Activated CD4-positive, alpha-beta T cell treated with anti-CD3 and anti-CD28 coated beads, Interleukin-2, amount 10 ng/mL, durations not matched to agents 7 days and 5 days (primary cell): ENCODE data around the gene ROMO1. TPM values are rescaled to one million over a fixed set of nuclear protein-coding genes. Genes with fewer than 3 reads are reported as not detected.

Source experiments
- CTCF ChIA-PET: fragments of 350-600 bp; sonication (Branson Sonifier 250); formaldehyde crosslinking; loops from one replicate; lab custom pipeline; 2021; ENCODE audit warnings: antibody characterized with exemption; lab: Charles Lee
- POLR2A ChIA-PET: fragments of 350-600 bp; sonication (Branson Sonifier 250); formaldehyde crosslinking; loops from one replicate; lab custom pipeline; 2021; ENCODE audit warnings: antibody characterized with exemption; lab: Charles Lee
- DNase-seq: peaks from one replicate; pipeline ENCODE4 v3.0.0-alpha.2; 2020
- H3K27ac Mint-ChIP-seq: one replicate; pipeline ENCODE4 v1.8.0; 2021; ENCODE audit warnings: mild to moderate bottlenecking, moderate library complexity, mixed read lengths
- H3K27me3 Mint-ChIP-seq: one replicate; pipeline ENCODE4 v1.8.0; 2021; ENCODE audit warnings: mixed read lengths
- H3K36me3 Mint-ChIP-seq: one replicate; pipeline ENCODE4 v1.8.0; 2021; ENCODE audit warnings: low read depth, mixed read lengths
- H3K4me1 Mint-ChIP-seq: one replicate; pipeline ENCODE4 v1.8.0; 2021; ENCODE audit warnings: mixed read lengths
- H3K4me3 Mint-ChIP-seq: one replicate; pipeline ENCODE4 v1.8.0; 2021; ENCODE audit warnings: mild to moderate bottlenecking, moderate library complexity, mixed read lengths
- H3K9me3 Mint-ChIP-seq: one replicate; pipeline ENCODE4 v1.8.0; 2021; ENCODE audit warnings: mixed read lengths
- total RNA-seq, 2 experiments: library from RNA; stranded (reverse); gene quantifications; one replicate each; pipeline ENCODE4 v1.2.3, GENCODE V29; 2021

The ROMO1 gene
- 100 to 1,000 TPM in 1 of 2 experiments, 10 to 100 TPM in 1; 55.0 to 103 TPM for total RNA-seq

DNA sequence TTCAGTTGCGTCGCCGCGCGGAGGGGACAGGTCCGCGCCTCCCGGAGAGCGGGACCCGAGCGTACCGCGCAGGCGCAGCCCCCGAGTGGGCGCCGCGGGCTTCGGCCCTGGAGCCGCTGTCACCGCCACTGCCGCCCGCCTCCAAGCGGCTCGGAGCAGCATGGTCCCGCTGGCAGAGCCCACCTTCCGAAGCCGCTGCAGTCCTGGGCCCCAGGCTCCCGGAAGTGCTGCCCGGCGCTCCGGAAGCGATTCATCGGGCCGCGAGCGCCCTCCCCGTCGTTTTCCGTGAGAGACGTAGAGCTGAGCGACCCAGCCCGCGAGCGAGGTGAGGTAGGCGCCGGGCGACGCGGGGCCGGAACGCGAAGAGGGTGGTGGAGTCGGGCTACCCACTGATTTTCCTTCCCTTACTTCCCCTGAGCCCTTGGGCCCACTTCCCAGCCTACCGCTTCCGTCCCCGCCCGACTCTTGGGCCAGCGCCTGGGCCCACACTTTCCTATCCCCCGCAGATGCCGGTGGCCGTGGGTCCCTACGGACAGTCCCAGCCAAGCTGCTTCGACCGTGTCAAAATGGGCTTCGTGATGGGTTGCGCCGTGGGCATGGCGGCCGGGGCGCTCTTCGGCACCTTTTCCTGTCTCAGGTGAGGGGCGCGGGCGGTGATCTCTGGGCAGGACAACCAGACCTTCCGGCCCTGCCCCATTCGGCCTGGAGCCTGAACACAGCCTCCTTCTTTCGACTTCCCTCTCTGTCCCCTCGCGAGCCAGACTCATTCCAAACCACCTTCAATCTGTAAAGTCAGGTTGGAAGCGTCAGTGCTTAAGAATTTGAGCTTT is at the start of gene ROMO1, which contains the start of gene NFS1:
Gene ROMO1 (plus strand): TSS at position 279 of the 830 bp plus-strand sequence. CDS start 228 bp downstream, at position 507.
Gene NFS1 (minus strand): TSS at position 226 of the 830 bp plus-strand sequence. CDS start 64 bp downstream, at position 162.
- H3K4me1 Mint-ChIP-seq, result peaks cover 47% of the 10 kb centered on the region

GRCh38 chr20:35650632-35651031 is 48.6 kb upstream of the ROMO1 start:
- no peak overlapping the region for H3K27ac Mint-ChIP-seq
- ChIA-PET POLR2A (no interaction called here), CTCF (no interaction called here)
- peaks cover 36% of the 10 kb centered on the region for H3K4me1 Mint-ChIP-seq
- H3K36me3 Mint-ChIP-seq, result peaks cover 38% of the 10 kb centered on the region
- no peak overlapping the region for H3K4me3 Mint-ChIP-seq
- no peak for DNase-seq
- H3K27me3 Mint-ChIP-seq, result no peaks in the 10 kb centered on the region
- no peaks in the 10 kb centered on the region for H3K9me3 Mint-ChIP-seq

More for the DNA sequence above, at the start of gene ROMO1, which contains the start of gene NFS1:
- no peaks in the 10 kb centered on the region for H3K9me3 Mint-ChIP-seq
- ChIA-PET POLR2A (no interaction called here), CTCF (interaction anchor here (1.1 to 2.2 kb wide), 4 partner anchors 10 to 255 kb away, joined by 3 to 7 read pairs (median 6); partner anchors contain the start of gene SCAND1)
- H3K4me3 Mint-ChIP-seq, result peak within 1 kb of the TSS; percentile 83
- H3K27ac Mint-ChIP-seq, result peak within 1 kb of the TSS; percentile 95
- peaks cover 44% of the 10 kb centered on the region for H3K36me3 Mint-ChIP-seq
- peak; percentile 88 for DNase-seq
- H3K27me3 Mint-ChIP-seq, result no peaks in the 10 kb centered on the region

DNA sequence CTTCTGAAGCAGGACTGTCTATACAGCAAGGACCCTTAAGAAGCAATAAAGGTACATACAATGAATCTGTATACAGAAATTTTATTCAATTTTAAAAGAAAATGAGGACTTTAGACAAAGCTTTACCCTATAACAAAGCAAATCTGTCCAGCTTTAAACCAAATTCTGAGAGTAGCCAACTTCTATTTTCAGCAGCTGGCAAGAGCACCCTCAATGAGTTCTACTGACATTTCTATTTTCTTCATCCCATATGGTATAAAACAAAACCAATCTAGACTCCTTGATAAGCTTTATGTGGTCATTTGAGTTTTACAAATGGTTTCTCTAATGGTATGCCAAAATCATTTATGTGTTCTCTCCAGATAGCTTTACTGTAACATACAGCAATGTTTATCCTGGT is 47.2 kb upstream of the ROMO1 start:
- peaks cover 37% of the 10 kb centered on the region for H3K36me3 Mint-ChIP-seq
- H3K9me3 Mint-ChIP-seq, result no peaks in the 10 kb centered on the region
- H3K27ac Mint-ChIP-seq, result no peak overlapping the region
- POLR2A ChIA-PET, result no interaction called here
- no peak for DNase-seq
- H3K4me1 Mint-ChIP-seq, result peaks cover 30% of the 10 kb centered on the region
- no peaks in the 10 kb centered on the region for H3K27me3 Mint-ChIP-seq
- no peak overlapping the region for H3K4me3 Mint-ChIP-seq
- CTCF ChIA-PET, result interaction anchor here (0.8 kb wide), 1 partner anchor 16 kb away, joined by 3 read pairs; no protein-coding TSS in a partner anchor

- no peak overlapping the region for H3K4me3 Mint-ChIP-seq
- H3K27me3 Mint-ChIP-seq, result no peaks in the 10 kb centered on the region
- H3K27ac Mint-ChIP-seq, result no peak overlapping the region
- ChIA-PET CTCF (interaction anchor here (1.7 kb wide), 1 partner anchor 22 kb away, joined by 5 read pairs; no protein-coding TSS in a partner anchor), POLR2A (no interaction called here)
- peaks cover 38% of the 10 kb centered on the region for H3K36me3 Mint-ChIP-seq
- DNase-seq, result no peak
- H3K9me3 Mint-ChIP-seq, result no peaks in the 10 kb centered on the region
- H3K4me1 Mint-ChIP-seq, result peaks cover 32% of the 10 kb centered on the region
Measured at GRCh38 chr20:35652641-35653429, 46.4 kb upstream of the ROMO1 start.

DNA sequence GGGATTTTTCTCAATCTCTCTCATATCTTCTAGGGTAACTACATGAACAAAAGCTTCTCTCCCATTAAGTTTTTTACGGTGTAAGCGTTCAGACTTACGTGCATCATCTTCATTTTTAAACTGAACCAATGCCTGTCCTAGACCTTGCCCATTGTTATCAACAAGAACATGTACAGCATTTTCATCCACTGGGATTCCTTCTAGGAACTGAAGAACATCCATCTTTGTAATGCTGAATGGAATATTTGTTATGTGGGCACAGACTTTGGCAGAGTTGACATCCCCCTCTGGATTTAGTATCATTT is 45.8 kb upstream of the ROMO1 start:
- peaks cover 38% of the 10 kb centered on the region for H3K36me3 Mint-ChIP-seq
- CTCF ChIA-PET, result interaction anchor here (1.7 kb wide), 1 partner anchor 23 kb away, joined by 5 read pairs; no protein-coding TSS in a partner anchor
- H3K27ac Mint-ChIP-seq, result no peak overlapping the region
- no peak overlapping the region for H3K4me3 Mint-ChIP-seq
- H3K9me3 Mint-ChIP-seq, result no peaks in the 10 kb centered on the region
- no peak for DNase-seq
- H3K27me3 Mint-ChIP-seq, result no peaks in the 10 kb centered on the region
- peaks cover 36% of the 10 kb centered on the region for H3K4me1 Mint-ChIP-seq
- POLR2A ChIA-PET, result no interaction called here

GRCh38 chr20:35653893-35654292 is 45.3 kb upstream of the ROMO1 start:
- ChIA-PET CTCF (interaction anchor here (1.7 kb wide), 1 partner anchor 24 kb away, joined by 5 read pairs; no protein-coding TSS in a partner anchor), POLR2A (no interaction called here)
- Mint-ChIP-seq H3K4me3 (no peak overlapping the region), H3K36me3 (peaks cover 38% of the 10 kb centered on the region), H3K27ac (no peak overlapping the region), H3K9me3 (no peaks in the 10 kb centered on the region), H3K27me3 (no peaks in the 10 kb centered on the region), H3K4me1 (peaks cover 35% of the 10 kb centered on the region)
- no peak for DNase-seq

DNA sequence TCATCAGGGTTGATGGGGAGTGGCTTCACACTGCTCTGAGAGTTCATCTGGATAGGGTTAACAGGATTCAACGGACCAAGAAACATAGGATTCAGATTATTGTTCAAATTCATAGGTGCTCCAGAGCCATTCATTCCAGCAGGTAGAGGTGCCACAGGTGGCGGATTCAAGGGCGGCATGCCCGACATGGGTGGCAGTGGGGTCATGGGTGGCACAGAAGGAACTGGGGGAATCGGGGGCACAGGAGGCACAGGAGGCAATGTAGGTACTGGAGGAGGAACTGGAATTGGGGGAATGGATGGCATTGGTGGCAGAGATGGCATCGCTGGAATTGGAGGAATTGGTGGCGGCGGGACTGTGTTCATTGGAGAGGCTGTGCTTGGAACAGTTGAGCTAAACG is 44.8 kb upstream of the ROMO1 start:
- DNase-seq, result no peak
- CTCF ChIA-PET, result interaction anchor here (1.6 to 1.7 kb wide), 2 partner anchors 9 to 24 kb away, joined by 3 to 5 read pairs; no protein-coding TSS in a partner anchor
- H3K4me1 Mint-ChIP-seq, result peaks cover 37% of the 10 kb centered on the region
- peaks cover 38% of the 10 kb centered on the region for H3K36me3 Mint-ChIP-seq
- POLR2A ChIA-PET, result no interaction called here
- no peak overlapping the region for H3K4me3 Mint-ChIP-seq
- no peaks in the 10 kb centered on the region for H3K9me3 Mint-ChIP-seq
- no peak overlapping the region for H3K27ac Mint-ChIP-seq
- no peaks in the 10 kb centered on the region for H3K27me3 Mint-ChIP-seq

DNA sequence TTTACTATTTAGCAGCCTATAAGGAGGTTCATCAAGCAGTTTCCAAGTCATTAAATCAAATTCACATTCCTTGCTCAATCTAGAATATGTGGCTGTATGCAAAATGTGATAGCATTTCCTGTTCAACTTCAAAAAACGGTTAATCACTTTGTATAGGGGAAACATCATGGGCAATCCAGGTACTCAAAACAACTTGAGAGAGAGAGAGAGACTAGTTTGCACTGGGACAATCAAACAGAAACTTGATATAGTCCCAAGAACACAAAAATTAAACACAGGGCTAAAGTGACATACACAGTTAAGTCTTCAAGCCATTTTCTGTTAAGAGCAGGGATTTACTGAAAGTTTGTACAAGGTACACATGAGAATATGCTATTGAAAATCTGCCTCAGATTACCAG is 41.9 kb upstream of the ROMO1 start:
- ChIA-PET CTCF (interaction anchor here (0.6 to 2.0 kb wide), 3 partner anchors 9 to 51 kb away, joined by 3 to 6 read pairs (median 3); no protein-coding TSS in a partner anchor), POLR2A (no interaction called here)
- no peak for DNase-seq
- H3K4me3 Mint-ChIP-seq, result no peak overlapping the region
- H3K36me3 Mint-ChIP-seq, result peaks cover 32% of the 10 kb centered on the region
- peak overlapping the region; percentile 38 for H3K27ac Mint-ChIP-seq
- no peaks in the 10 kb centered on the region for H3K27me3 Mint-ChIP-seq
- H3K9me3 Mint-ChIP-seq, result no peaks in the 10 kb centered on the region
- peaks cover 49% of the 10 kb centered on the region for H3K4me1 Mint-ChIP-seq

DNA sequence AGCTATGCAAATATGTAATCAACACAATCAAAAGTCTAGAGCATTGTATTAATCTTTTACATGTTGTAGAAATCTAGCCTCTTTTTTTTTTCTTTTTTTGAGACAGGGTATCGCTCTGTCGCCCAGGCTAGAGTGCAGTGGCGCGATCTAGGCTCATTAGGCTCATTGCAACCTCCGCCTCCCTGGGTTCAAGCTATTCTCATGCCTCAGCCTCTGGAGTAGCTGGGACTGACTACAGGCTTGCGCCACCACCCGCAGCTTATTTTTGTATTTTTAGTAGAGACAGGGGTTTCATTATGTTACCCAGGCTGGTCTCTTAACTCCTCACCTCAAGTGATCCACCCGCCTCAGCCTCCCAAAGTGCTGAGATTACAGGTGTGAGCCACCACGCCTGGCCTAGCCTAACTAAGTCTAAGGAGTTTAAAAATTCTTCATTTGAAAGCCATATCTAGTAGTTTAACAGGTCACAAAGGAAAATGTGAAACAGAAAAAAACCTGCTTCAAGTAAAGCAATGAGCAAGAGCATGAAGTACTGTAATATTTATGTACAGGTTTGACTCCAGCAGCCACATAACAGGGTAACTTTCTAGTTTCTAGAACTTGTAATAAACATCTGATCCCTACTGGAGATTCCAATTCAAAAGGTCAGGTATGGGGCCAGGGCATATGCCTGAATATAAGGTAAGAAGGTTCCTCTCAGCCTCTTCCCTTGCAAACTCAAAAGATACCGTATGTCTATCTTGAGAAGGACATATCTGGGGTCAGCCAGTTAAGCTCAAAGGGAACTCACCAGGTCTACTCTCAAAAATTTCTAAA is 38.9 kb upstream of the ROMO1 start:
- H3K27ac Mint-ChIP-seq, result peak overlapping the region; percentile 99
- ChIA-PET POLR2A (interaction anchor here (1.4 kb wide), 1 partner anchor 82 kb away, joined by 4 read pairs; the partner anchor contains the start of gene RBM39), CTCF (interaction anchor here (0.7 to 3.0 kb wide), 7 partner anchors 12 to 294 kb away, joined by 3 to 10 read pairs (median 3); partner anchors contain the start of gene SCAND1)
- no peak for DNase-seq
- peak overlapping the region; percentile 98 for H3K4me3 Mint-ChIP-seq
- peaks cover 63% of the 10 kb centered on the region for H3K4me1 Mint-ChIP-seq
- H3K9me3 Mint-ChIP-seq, result no peaks in the 10 kb centered on the region
- peaks cover 45% of the 10 kb centered on the region for H3K36me3 Mint-ChIP-seq
- no peaks in the 10 kb centered on the region for H3K27me3 Mint-ChIP-seq

DNA sequence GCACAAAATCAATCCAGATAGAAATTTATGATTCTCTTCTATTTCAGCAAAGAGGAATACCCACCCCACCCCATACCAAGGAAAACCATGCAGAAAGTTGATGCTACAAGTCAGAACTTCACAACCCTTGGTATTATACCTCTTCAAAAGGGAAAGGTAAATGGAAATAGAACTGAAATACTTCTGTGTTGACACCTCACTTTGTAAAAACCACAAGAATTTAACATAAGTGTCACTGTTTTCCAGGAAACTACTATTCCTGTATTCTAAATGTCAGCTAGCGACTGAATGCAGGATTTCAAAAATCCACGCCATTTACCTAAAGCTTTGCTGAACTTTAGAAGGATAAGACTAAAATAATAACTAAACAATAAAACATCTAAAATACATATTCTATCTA is 38.2 kb upstream of the ROMO1 start:
- peaks cover 45% of the 10 kb centered on the region for H3K36me3 Mint-ChIP-seq
- peak overlapping the region; percentile 98 for H3K4me3 Mint-ChIP-seq
- DNase-seq, result no peak
- ChIA-PET POLR2A (interaction anchor here (0.6 to 1.4 kb wide), 2 partner anchors 81 to 415 kb away, joined by 3 to 4 read pairs; partner anchors contain the start of gene RBM39), CTCF (interaction anchor here (0.7 to 3.0 kb wide), 3 partner anchors 14 to 42 kb away, joined by 3 to 10 read pairs (median 3); no protein-coding TSS in a partner anchor)
- peaks cover 63% of the 10 kb centered on the region for H3K4me1 Mint-ChIP-seq
- H3K9me3 Mint-ChIP-seq, result no peaks in the 10 kb centered on the region
- no peaks in the 10 kb centered on the region for H3K27me3 Mint-ChIP-seq
- H3K27ac Mint-ChIP-seq, result peak overlapping the region; percentile 99

DNA sequence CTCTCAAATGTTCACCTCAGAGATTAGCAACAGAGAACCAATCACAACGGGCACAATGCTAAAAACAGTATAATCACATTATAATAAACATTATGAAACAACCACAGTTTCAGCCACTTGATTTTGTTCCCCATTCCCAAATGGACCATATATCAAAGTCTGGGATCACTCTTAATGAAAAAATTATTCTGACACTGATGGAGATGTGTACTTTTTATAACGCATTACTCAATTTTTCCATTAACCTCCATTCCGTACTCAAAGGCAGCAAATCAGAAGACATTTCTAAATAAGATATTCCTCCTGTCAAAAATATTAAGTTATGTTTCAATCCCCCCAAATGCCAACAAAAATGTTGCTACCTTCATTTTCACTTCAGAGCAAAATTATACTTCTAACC is 37.3 kb upstream of the ROMO1 start:
- DNase-seq, result no peak
- CTCF ChIA-PET, result interaction anchor here (3.0 kb wide), 1 partner anchor 43 kb away, joined by 10 read pairs; no protein-coding TSS in a partner anchor

More for the DNA sequence above, 37.3 kb upstream of the ROMO1 start:
- H3K9me3 Mint-ChIP-seq, result no peaks in the 10 kb centered on the region
- peaks cover 63% of the 10 kb centered on the region for H3K4me1 Mint-ChIP-seq
- H3K4me3 Mint-ChIP-seq, result peak overlapping the region; percentile 98
- POLR2A ChIA-PET, result no interaction called here
- peaks cover 43% of the 10 kb centered on the region for H3K36me3 Mint-ChIP-seq
- H3K27ac Mint-ChIP-seq, result peak overlapping the region; percentile 99
- no peaks in the 10 kb centered on the region for H3K27me3 Mint-ChIP-seq
